GOT3 (cell line): ENCODE data around the gene TBC1D20.
A peak's percentile ranks its signal among the peaks of the same experiment; 100 is the strongest.
"Not testable (repeated sequence)": the region's sequence is repeated elsewhere in the genome, so short reads cannot be mapped to it uniquely, and the experiment has no call there.

Experiments used
- DNase-seq: peaks from one replicate; lab custom pipeline; 2025; ENCODE audit warnings: mixed read lengths; lab: John Stamatoyannopoulos, UW

Gene TBC1D20

DNA sequence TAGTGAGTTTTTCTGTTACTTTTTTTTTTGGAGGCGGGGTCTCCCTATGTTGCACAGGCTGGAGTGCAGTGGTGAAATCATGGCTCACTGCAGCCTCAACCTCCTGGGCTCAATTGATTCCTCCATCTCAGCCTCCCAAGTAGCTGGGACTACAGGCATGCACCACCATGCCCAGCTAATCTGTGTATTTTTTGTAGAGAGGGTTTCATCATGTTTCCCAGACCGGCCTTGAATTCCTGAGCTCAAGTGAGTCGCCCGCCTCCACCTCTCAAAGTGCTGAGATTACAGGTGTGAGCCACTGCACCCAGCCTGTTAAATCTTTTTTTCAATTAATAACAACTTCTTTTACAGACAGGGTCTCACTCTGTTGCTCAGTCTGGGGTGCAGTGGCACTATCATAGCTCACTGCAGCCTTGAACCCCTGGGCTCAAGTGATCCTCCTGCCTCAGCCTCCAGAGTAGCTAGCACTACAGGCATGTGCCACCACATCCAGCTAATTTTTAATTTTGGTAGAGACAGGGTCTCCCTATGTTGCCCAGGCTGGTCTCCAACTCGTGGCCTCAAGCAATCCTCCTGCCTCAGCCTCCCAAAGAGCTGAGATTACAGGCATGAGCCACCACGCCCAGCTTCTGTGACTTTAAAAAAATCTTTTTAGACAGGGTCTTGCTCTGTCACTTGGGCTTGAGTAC, 14.4 kb upstream of the TBC1D20 start:
- not testable (repeated sequence) for DNase-seq

DNA sequence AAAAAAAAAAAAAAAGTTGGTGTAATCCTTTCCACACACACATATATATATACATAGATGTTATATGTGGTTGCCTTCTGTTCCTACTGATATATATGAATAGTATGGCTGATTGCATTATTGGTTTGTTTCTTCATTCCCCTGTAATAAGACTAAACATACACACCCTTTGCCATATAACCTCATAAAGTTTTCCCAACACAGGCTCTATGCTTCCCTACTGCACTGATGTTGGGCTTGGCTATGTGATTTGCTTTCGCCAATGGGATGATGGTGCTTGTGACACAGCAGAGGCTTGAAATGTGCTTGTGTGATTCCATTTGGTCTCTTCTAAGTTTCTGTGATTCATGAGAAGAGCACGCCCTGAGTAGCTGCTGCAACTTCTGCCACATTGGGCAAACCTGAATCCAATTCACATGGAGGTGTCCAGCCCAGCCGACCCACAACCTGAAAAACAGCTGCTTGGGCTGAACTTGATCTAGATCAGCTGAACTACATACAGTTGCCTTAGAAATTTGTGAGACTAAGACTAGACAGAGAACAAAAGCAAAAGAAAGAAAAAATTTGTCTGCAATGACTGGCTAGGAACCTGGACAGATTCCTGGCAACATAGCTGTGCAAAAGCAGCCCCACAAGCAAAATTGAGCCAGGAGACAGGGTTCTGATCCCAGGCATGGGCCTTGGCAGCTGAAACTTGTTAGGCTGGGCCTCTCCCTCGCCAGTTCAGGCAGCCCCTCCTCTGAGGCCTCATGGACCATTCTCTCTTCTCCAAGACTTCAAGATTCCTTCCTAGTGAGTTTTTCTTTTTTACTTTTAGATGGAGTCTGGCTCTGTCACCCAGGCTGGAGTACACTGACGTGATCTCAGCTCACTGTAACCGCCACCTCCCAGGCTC, 13.4 kb upstream of the TBC1D20 start:
- DNase-seq: no peak

DNA sequence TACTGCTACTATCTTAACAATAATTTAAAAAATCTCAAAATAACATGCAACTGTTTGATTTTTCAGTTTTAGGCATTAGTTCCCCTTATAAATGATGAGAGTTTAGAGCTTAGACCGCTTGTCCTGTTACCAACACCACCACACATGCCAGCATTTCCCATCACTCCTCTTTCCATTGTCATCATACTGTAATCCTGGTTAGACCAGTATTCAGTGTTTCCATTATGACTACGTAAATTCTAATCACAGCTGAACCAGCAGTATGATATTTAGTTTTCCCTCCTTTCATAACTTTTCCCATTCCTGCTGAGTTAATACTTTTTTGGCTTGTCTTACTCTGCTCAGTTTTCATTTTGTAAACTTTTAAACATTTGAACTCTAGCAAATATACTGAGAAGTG, 12.2 kb upstream of the TBC1D20 start:
- no peak for DNase-seq

DNA sequence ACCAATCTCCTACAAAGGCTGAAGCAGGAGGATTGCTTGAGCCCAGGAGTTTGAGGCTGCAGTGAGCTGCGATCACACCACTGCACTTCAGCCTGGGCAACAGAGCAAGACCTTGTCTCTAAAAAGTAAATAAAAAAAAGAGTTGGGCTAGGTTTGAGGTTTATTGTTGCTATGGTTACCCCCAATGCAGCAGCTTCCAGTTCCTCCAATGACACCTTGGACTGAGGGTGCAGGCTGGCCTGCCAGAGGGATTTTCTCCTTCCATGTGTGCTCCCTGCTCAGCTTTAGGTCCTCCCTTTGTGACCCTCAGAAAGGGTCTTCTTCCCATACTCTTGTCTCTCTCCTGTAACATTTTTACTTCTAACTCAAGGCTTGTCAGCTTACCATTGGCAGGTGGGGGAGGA, 10.6 kb upstream of the TBC1D20 start:
- no peak for DNase-seq

DNA sequence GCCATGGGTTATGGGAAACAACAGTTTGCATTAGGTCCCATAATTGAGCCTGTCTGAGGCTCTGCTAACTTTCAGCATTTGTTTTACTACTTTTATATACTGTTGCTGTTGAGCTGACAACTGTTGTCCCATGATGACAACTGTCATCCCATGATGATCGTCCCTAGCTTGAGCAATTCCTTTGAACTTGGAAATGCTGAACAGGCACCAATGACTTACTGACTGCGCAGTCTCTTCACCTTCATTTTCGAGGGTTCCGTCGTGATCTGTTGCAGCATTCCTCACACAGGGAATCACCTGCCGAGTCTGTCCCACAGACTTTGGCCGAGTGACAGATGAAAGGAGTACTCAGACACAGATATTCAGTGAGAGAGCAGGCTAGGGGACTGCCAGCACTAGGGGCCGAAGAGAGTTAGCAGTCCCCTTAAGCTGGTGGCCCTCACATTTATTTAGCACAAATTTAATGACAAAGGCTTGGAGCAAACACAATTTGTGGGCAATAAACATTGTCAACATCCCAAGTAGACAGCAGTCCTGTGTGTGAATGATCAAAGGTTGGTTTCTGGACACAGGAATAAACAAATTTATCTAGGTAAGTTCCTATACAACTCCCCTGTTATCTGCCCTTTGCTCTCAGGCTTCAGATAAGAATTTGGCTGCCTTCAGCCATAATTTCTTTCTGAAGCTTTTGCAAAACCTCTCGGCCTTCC, 10.0 kb upstream of the TBC1D20 start:
- DNase-seq: no peak

DNA sequence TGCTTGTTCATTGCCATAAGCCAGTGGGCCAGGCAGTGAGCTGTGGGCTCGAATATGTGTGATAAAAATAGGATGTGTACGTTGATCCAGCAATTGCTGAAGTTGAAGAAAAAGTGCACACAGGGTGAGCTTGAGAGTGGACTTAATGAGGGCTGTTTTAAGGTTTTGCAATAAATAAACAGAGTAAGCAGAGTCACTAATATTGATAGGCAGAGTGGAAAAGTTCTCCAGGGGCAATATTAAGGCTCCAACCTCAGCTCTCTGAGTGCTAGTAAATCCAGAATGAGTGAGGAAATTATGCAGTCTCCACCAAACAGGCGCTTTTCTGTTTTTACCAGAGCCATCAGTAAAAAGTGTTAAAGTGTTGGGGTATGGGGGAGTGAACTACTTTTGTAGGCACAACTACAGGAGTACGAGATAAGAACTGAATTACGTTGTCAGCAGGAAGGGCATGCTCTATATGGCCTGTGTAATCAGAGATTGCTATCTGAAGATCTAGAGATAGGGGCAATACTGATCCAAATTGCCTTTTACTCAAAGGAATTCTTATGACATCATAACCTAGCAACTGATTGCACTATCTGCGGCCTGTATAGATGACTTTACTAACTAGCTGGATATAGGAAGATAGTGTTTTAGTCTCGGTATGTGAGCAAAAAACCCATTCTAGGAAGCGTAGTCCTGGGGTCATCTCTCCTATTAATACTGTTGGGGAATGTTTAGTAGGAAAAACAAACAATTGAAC, 7.6 kb upstream of the TBC1D20 start:
- no peak for DNase-seq

DNA sequence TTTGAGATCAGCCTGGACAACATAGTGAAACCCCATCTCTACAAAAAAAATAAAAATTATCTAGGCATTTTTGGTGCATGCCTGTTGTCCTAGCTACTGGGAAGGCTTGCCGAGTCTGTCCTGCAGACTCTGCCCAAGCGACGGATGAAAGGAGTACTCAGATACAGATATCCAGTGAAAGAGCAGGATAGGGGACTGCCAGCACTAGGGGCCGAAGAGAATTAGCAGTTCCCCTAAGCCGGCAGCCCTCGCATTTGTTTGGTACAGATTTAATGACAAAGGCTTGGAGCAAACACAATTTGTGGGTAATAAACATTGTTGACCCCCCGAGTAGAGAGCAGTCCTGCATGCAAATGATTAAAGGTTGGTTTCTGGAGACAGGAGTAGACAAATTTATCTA, 5.4 kb upstream of the TBC1D20 start:
- no peak for DNase-seq

GRCh38 chr20:461254-462198, 807 bp downstream of the TBC1D20 start:
- DNase-seq: peak; percentile 15

DNA sequence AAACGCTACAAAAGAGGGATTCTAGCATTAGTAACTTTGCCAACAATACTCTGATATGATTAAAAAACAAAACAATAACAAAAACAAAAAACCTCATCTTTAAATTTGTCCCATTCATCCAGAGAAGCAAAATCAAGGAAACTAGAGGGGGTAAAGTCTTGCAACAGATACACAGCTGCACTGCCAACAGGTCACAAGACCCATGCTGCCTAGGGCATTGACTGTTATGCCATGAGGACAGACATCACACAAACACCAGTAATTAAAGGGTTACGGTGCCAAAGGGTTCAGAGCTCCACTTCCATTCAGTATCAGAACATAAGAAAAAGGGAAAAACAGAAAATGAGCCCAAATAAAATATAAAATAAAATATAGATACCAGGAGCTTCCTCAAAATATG, 1.6 kb downstream of the TBC1D20 start:
- no peak for DNase-seq

DNA sequence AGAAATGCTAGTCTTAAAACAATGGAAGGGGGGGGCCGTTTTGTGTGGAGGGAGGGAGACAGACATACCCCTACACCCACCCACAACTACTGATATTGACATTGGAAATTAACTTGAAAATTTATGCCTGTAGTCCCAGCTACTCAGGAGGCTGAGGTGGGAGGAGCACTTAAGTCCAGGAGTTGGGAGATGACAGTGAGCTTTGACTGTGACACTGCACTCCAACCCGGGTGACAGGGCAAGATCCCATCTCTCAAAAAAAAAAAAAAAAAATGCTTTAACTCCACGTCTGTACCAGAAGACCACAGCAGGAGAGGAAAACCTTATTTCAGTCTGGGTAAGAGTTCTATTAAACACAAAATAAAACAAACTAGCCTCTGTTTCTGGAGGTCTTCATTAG, 2.2 kb downstream of the TBC1D20 start:
- DNase-seq: no peak

DNA sequence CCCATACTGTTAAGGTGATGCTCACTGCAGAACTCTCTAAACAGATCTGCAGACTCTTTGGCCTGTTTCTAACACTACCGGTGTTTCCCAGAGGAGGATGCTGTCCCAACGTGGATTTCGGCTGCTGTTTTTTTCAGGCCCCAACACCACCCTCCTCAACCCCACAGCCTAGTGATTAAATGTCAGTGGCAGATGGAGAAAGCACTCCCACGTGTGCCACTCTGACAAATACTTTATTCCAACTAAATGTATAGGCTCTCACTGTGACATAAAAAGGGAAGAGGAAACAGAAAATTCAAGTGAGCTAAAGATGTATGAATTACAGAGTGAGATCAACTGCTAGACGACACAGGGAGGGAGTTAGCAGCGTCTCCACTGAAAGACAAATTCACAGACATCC, 3.6 kb downstream of the TBC1D20 start:
- DNase-seq: no peak

- DNase-seq: no peak
Measured at GRCh38 chr20:454951-455350, 7.4 kb downstream of the TBC1D20 start.

DNA sequence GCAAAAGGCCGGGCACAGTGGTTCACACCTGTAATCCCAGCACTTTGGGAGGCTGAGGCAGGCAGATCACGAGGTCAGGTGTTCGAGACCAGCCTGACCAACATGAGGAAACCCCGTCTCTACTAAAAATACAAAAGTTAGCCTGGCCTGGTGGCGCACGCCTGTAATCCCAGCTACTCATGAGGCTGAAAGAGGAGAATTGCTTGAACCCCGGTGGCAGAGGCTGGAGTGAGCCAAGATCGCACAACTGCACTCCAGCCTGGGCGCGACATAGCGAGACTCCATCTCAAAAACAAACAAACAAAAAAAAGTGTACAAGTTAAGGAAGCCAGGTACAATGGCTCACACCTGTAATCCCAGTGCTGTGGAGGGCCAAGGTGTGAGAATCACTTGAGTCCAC, 10.3 kb downstream of the TBC1D20 start:
- DNase-seq: not testable (repeated sequence)

DNA sequence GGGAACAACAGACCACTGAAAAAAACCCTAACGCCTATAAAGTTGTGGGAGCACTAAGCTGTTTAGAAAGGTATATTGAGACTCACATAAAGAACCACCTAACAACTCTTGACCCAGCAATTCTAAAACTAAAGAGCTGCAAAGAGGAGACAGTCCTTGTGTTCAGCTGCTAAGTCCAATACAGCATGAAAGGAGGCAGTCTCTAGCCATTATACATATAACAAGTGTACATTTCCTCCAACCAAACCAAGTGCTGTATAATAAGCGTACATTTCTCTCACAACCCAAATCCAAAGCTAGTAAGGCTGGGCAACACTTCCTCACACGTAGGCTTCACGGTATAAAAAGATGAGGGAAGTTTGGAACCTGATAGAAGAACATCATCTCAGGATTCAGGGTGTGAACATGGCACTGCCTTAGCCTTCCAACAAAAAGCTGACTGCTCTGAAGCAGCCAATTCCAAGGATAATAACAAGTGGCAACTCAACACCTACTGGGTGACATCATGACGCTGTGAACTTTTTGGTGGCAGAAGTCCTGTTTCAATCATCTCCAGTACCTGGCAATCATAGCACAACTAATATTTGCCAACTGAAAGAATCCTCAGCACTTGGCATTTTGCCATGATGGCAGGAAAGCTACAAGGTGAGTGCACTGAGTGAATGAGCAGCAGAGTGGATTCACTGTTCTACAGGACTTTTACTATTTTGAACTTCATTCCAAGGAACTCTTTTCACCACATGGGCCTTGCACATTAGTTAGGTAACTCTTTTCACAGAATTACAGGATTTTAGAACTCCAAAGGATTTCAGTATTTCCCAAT, 16.6 kb downstream of the TBC1D20 start:
- DNase-seq: no peak

DNA sequence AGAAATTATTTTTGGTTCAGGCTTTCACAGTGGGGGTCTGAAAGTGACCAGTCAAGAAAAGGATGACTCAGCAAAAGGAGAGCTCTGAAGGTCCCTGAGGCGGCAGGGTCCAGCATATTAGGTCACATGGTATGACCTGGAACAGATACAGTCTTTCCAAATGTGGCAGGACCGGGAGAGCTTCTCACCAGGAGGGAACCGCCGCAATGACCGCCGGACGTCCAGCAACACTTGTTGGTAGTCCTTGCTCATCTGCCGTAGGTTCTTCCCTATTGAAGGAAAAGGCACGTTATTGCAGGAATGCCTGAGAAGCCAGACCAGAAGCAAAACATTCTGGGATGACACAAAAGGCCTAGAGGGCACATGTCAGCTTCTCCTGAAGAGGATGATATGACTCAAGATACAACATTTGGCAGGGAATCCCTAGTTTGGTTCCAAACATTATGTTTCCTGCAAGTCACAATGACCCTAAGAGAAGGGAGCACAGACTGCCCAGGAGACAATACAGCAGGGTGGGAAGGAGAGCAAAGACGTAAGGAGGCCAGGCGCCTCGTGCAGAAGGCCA, 17.4 kb downstream of the TBC1D20 start:
- no peak for DNase-seq

- DNase-seq: no peak
Measured at GRCh38 chr20:444117-444516, 18.2 kb downstream of the TBC1D20 start.

GRCh38 chr20:443223-443775, 19.0 kb downstream of the TBC1D20 start:
- DNase-seq: no peak

GRCh38 chr20:440636-441035, 21.7 kb downstream of the TBC1D20 start:
- no peak for DNase-seq

GRCh38 chr20:440148-440547, 22.2 kb downstream of the TBC1D20 start:
- no peak for DNase-seq
